ENCODE data around the gene PRPF31. TPM values are rescaled to one million over a fixed set of nuclear protein-coding genes. Genes with fewer than 3 reads are reported as not detected.

PRPF31 gene
- total RNA-seq, 1 experiment from 2014 or later, result 84.4 TPM

DNA sequence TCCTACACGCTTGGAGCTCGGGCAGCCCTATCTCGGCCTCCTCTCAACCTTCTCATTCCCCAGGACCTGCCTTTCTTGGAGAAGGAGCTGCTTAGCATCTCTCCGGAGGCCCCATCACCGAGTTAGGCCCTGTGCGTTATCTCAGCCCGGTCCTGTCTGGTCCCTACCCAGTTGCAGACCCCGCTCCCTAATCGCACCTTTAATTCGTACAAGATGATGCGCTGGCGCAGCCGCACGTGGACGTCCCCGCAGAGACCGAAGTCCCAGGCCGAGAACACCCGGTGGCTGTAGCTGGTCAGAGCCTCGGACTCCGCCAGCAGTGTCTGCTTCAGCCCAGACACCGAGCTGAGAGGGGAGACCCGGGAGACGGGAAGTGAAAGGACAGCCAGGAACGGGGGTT, 49.7 kb downstream of the PRPF31 start:
- no peak overlapping the region for H2AK5ac ChIP-seq (ENCODE audit: insufficient read length, low read length)
- no peak overlapping the region for H2BK15ac ChIP-seq (ENCODE audit: low read depth, low read length)
- no peak overlapping the region for H3K9ac ChIP-seq (ENCODE audit: extremely low read depth, insufficient read length, low read length)
- TF ChIP-seq, protein P1, sequence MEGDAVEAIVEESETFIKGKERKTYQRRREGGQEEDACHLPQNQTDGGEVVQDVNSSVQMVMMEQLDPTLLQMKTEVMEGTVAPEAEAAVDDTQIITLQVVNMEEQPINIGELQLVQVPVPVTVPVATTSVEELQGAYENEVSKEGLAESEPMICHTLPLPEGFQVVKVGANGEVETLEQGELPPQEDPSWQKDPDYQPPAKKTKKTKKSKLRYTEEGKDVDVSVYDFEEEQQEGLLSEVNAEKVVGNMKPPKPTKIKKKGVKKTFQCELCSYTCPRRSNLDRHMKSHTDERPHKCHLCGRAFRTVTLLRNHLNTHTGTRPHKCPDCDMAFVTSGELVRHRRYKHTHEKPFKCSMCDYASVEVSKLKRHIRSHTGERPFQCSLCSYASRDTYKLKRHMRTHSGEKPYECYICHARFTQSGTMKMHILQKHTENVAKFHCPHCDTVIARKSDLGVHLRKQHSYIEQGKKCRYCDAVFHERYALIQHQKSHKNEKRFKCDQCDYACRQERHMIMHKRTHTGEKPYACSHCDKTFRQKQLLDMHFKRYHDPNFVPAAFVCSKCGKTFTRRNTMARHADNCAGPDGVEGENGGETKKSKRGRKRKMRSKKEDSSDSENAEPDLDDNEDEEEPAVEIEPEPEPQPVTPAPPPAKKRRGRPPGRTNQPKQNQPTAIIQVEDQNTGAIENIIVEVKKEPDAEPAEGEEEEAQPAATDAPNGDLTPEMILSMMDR (conservative IDR thresholded peaks at IDR 0.05), result no peak
- H3K79me2 ChIP-seq (ENCODE audit: insufficient read depth, low read length), result no peaks in the 10 kb centered on the region
- H4K20me1 ChIP-seq (ENCODE audit: control insufficient read depth, insufficient read depth, insufficient read length), result no peaks in the 10 kb centered on the region
- H3K9me3 Mint-ChIP-seq, result peaks cover 0 to 6% of the 10 kb centered on the region in 2 experiments; a peak in 2 of 5 replicates
- no peak overlapping the region for H3T11ph ChIP-seq (ENCODE audit: low read length)
- no peaks in the 10 kb centered on the region for H3K79me1 ChIP-seq (ENCODE audit: insufficient read depth, low read depth, low read length, poor library complexity, severe bottlenecking)
- H3K27ac ChIP-seq (ENCODE audit: insufficient read length, low read depth, low read length), result no peak overlapping the region
- DNase-seq, result no peak
- H3K4ac ChIP-seq (ENCODE audit: low read depth, low read length), result no peak overlapping the region
- no peak overlapping the region for H4K5ac ChIP-seq (ENCODE audit: insufficient read length, low read depth, low read length)
- no peak overlapping the region for H4K91ac ChIP-seq (ENCODE audit: insufficient read length, low read depth, low read length)
- no peaks in the 10 kb centered on the region for H3K27me3 ChIP-seq (ENCODE audit: insufficient read depth, low read length)
- no peaks in the 10 kb centered on the region for H3K9me3 ChIP-seq (ENCODE audit: control insufficient read depth, low read depth, low read length)
- no peak overlapping the region for H2BK20ac ChIP-seq (ENCODE audit: low read depth, low read length, poor library complexity, severe bottlenecking)
- H3K14ac ChIP-seq (ENCODE audit: insufficient read depth, low read length), result no peak overlapping the region
- no CpG with 5 or more reads among the region's 25 CpGs for WGBS (ENCODE audit: extremely low coverage, insufficient read length, low lambda C conversion rate)
- H3K27me3 Mint-ChIP-seq (ENCODE audit: low read depth), result peaks cover 39% of the 10 kb centered on the region
- peaks cover 30 to 43% of the 10 kb centered on the region in 2 experiments for H3K4me1 Mint-ChIP-seq
- no peak overlapping the region for H2BK120ac ChIP-seq (ENCODE audit: low read depth, low read length, poor library complexity, severe bottlenecking)
- no peaks in the 10 kb centered on the region for H3K4me1 ChIP-seq (ENCODE audit: insufficient read depth, low read length)
- H3K4me2 ChIP-seq (ENCODE audit: insufficient read depth, insufficient read length, low read length), result no peak overlapping the region
- no peak overlapping the region for H2AFZ ChIP-seq (ENCODE audit: low read length)
- H3K56ac ChIP-seq (ENCODE audit: insufficient read length, low read depth, low read length), result no peak overlapping the region
- peaks cover 12% of the 10 kb centered on the region for H3K23me2 ChIP-seq (ENCODE audit: insufficient read length, low read depth, low read length, poor library complexity, severe bottlenecking)
- no peak overlapping the region for H3K4me3 Mint-ChIP-seq
- no peak overlapping the region for H3K23ac ChIP-seq (ENCODE audit: insufficient read length, low read depth, low read length)
- H2BK12ac ChIP-seq (ENCODE audit: insufficient read length, low read depth, low read length), result no peak overlapping the region
- no peak overlapping the region for H3K27ac Mint-ChIP-seq
- H3K36me3 Mint-ChIP-seq (ENCODE audit: insufficient read depth in 1 of 3, low read depth in 3 of 3), result peaks cover 0 to 4% (median 3%) of the 10 kb centered on the region in 3 experiments; a peak in 3 of 7 replicates
- H3K18ac ChIP-seq (ENCODE audit: insufficient read length, low read depth, low read length), result no peak overlapping the region
- H2BK5ac ChIP-seq (ENCODE audit: insufficient read length, low read length), result no peak overlapping the region
- no peak overlapping the region for H4K8ac ChIP-seq (replicated peaks; ENCODE audit: insufficient read length, low read depth, low read length)
